ENCODE data around the gene TXNRD3.

TXNRD3 gene

GRCh38 chr3:126578702-126579101 lies 76.2 kb downstream of the TXNRD3 start:
- Histone ChIP-seq H2AFZ (ENCODE audit: low read length) (no peak overlapping the region), H3K4me2 (ENCODE audit: low read depth, low read length) (no peak overlapping the region), H3K79me2 (ENCODE audit: low read length) (no peaks in the 10 kb centered on the region), H3K4me3 (ENCODE audit: low read length) (no peak overlapping the region), H3K4me1 (ENCODE audit: low read length) (no peaks in the 10 kb centered on the region), H3K36me3 (replicated peaks; ENCODE audit: insufficient read depth, low read length) (no peaks in the 10 kb centered on the region), H3K9me3 (replicated peaks; ENCODE audit: insufficient read depth, low read length) (no peaks in the 10 kb centered on the region), H3K9ac (ENCODE audit: low read length) (no peak overlapping the region), H4K20me1 (ENCODE audit: insufficient read depth, low read length) (no peaks in the 10 kb centered on the region), H3K9me2 (replicated peaks; ENCODE audit: insufficient read depth, low read length) (no peaks in the 10 kb centered on the region), H3K27ac (ENCODE audit: low read length) (no peak overlapping the region), H3K27me3 (replicated peaks; ENCODE audit: insufficient read depth, low read length) (no peaks in the 10 kb centered on the region), H3F3A (ENCODE audit: insufficient read depth, low read length) (no peaks in the 10 kb centered on the region)
- DNase-seq: no peak
- TF ChIP-seq CTCF (IDR thresholded peaks at IDR 0.05; ENCODE audit: low read length) (no peak), EZH2 (optimal IDR thresholded peaks at IDR 0.05; ENCODE audit: low read depth, low read length) (no peak), EZH2phosphoT487 (IDR thresholded peaks at IDR 0.05; ENCODE audit: low read length) (no peak)

- Histone ChIP-seq H3K79me2 (ENCODE audit: low read length) (no peaks in the 10 kb centered on the region), H2AFZ (ENCODE audit: low read length) (no peak overlapping the region), H4K20me1 (ENCODE audit: insufficient read depth, low read length) (no peaks in the 10 kb centered on the region), H3K36me3 (replicated peaks; ENCODE audit: insufficient read depth, low read length) (no peaks in the 10 kb centered on the region), H3K4me1 (ENCODE audit: low read length) (no peaks in the 10 kb centered on the region), H3K4me2 (ENCODE audit: low read depth, low read length) (no peak overlapping the region), H3K9me3 (replicated peaks; ENCODE audit: insufficient read depth, low read length) (no peaks in the 10 kb centered on the region), H3K9me2 (replicated peaks; ENCODE audit: insufficient read depth, low read length) (no peaks in the 10 kb centered on the region), H3K27ac (ENCODE audit: low read length) (no peak overlapping the region), H3K4me3 (ENCODE audit: low read length) (no peak overlapping the region), H3K27me3 (replicated peaks; ENCODE audit: insufficient read depth, low read length) (no peaks in the 10 kb centered on the region), H3F3A (ENCODE audit: insufficient read depth, low read length) (no peaks in the 10 kb centered on the region), H3K9ac (ENCODE audit: low read length) (no peak overlapping the region)
- DNase-seq: no peak
- TF ChIP-seq EZH2 (optimal IDR thresholded peaks at IDR 0.05; ENCODE audit: low read depth, low read length) (no peak), EZH2phosphoT487 (IDR thresholded peaks at IDR 0.05; ENCODE audit: low read length) (no peak), CTCF (IDR thresholded peaks at IDR 0.05; ENCODE audit: low read length) (no peak)
Observed at GRCh38 chr3:126577261-126577660, 77.7 kb downstream of the TXNRD3 start.

GRCh38 chr3:126573492-126574117 lies 81.3 kb downstream of the TXNRD3 start:
- Histone ChIP-seq H4K20me1 (ENCODE audit: insufficient read depth, low read length) (no peaks in the 10 kb centered on the region), H3K9ac (ENCODE audit: low read length) (no peak overlapping the region), H3K9me3 (replicated peaks; ENCODE audit: insufficient read depth, low read length) (no peaks in the 10 kb centered on the region), H3K4me1 (ENCODE audit: low read length) (no peaks in the 10 kb centered on the region), H3K79me2 (ENCODE audit: low read length) (no peaks in the 10 kb centered on the region), H3K4me3 (ENCODE audit: low read length) (no peak overlapping the region), H3K9me2 (replicated peaks; ENCODE audit: insufficient read depth, low read length) (no peaks in the 10 kb centered on the region), H2AFZ (ENCODE audit: low read length) (no peak overlapping the region), H3K4me2 (ENCODE audit: low read depth, low read length) (no peak overlapping the region), H3K36me3 (replicated peaks; ENCODE audit: insufficient read depth, low read length) (no peaks in the 10 kb centered on the region), H3K27me3 (replicated peaks; ENCODE audit: insufficient read depth, low read length) (no peaks in the 10 kb centered on the region), H3K27ac (ENCODE audit: low read length) (no peak overlapping the region), H3F3A (ENCODE audit: insufficient read depth, low read length) (no peaks in the 10 kb centered on the region)
- no peak for DNase-seq
- TF ChIP-seq CTCF (IDR thresholded peaks at IDR 0.05; ENCODE audit: low read length) (no peak), EZH2 (optimal IDR thresholded peaks at IDR 0.05; ENCODE audit: low read depth, low read length) (no peak), EZH2phosphoT487 (IDR thresholded peaks at IDR 0.05; ENCODE audit: low read length) (no peak)
